Stomach (tissue), 4 donors: ENCODE data around the gene PKD1.
"Not testable (repeated sequence)": the region's sequence is repeated elsewhere in the genome, so short reads cannot be mapped to it uniquely, and the experiment has no call there.

Experiments used
- CTCF ChIP-seq, 7 experiments: fragments of 450-650 bp in 4 of 7; fragments of 200-600 bp in 3 of 7; sonication (generic) in 3 of 7; IDR thresholded peaks; one replicate each; pipeline ENCODE4 v1.5.1; 2016 to 2019; ENCODE audit warnings: antibody characterized with exemption in 7 of 7, control low read depth in 2 of 7, mild to moderate bottlenecking in 1 of 7
- EP300 ChIP-seq: sonication (generic); formaldehyde crosslinking; IDR thresholded peaks from one replicate; pipeline ENCODE4 v1.6.1; 2017; ENCODE audit warnings: antibody characterized with exemption
- POLR2A ChIP-seq, 4 donors: fragments of 450-650 bp; IDR thresholded peaks; one replicate each; pipeline ENCODE4 v1.6.1; 2016; ENCODE audit warnings: antibody characterized with exemption in 4 of 4, control low read depth in 2 of 4, mild to moderate bottlenecking in 1 of 4, moderate library complexity in 1 of 4
- POLR2AphosphoS5 ChIP-seq, 3 donors: sonication (generic); formaldehyde crosslinking; IDR thresholded peaks; one replicate each; pipeline ENCODE4 v1.6.1; 2016; ENCODE audit warnings: antibody characterized with exemption in 3 of 3

- TF ChIP-seq CTCF (IDR thresholded peaks at IDR 0.05); EP300; POLR2A (IDR thresholded peaks at IDR 0.05); POLR2AphosphoS5 (IDR thresholded peaks at IDR 0.05): not testable (repeated sequence)
Measured at GRCh38 chr16:2108446-2109270, 27.0 kb downstream of the PKD1 start.
